ENCODE measurements around the gene NALCN. TPM values are rescaled to one million over a fixed set of nuclear protein-coding genes. Genes with fewer than 3 reads are reported as not detected.

Gene NALCN
- total RNA-seq, 1 experiment from 2014 or later = 0.52 TPM

GRCh38 chr13:101190976-101191375, 225.3 kb downstream of the NALCN start:
- H3K9me3 ChIP-seq (ENCODE audit: low read depth, low read length, poor library complexity, severe bottlenecking) = no peaks in the 10 kb centered on the region
- intact Hi-C loops (cut with micrococcal nuclease; ENCODE audit: unreplicated experiment) = no loop called here
- H3K27me3 ChIP-seq (replicated peaks; ENCODE audit: insufficient read depth, low read depth, low read length, poor library complexity) = no peaks in the 10 kb centered on the region
- H3K27ac ChIP-seq (ENCODE audit: low read depth, low read length, poor library complexity, severe bottlenecking) = no peak overlapping the region
- H3K36me3 ChIP-seq (ENCODE audit: insufficient read depth, low read length, poor library complexity, severe bottlenecking) = no peaks in the 10 kb centered on the region
- POLR2A ChIA-PET (ENCODE audit: low non-redundant PET) = no interaction called here
- no peak for TF ChIP-seq CTCF (conservative IDR thresholded peaks at IDR 0.05; ENCODE audit: low read depth, low read length)
- TF ChIP-seq EZH2 (IDR thresholded peaks at IDR 0.05; ENCODE audit: borderline replicate concordance, low read depth, low read length, poor library complexity, severe bottlenecking) = no peak
- CTCF ChIA-PET = no interaction called here
- H3K4me1 ChIP-seq (ENCODE audit: insufficient read depth, low read length, poor library complexity, severe bottlenecking) = no peaks in the 10 kb centered on the region
- DNase-seq (ENCODE audit: low spot score) = no peak
- H3K4me3 ChIP-seq (ENCODE audit: low read depth, low read length, poor library complexity, severe bottlenecking) = no peak overlapping the region
- no TSS peak for BruUV-seq (replicated peaks)

- H3K27me3 ChIP-seq (replicated peaks; ENCODE audit: insufficient read depth, low read depth, low read length, poor library complexity) = no peaks in the 10 kb centered on the region
- H3K36me3 ChIP-seq (ENCODE audit: insufficient read depth, low read length, poor library complexity, severe bottlenecking) = no peaks in the 10 kb centered on the region
- H3K4me1 ChIP-seq (ENCODE audit: insufficient read depth, low read length, poor library complexity, severe bottlenecking) = no peaks in the 10 kb centered on the region
- BruUV-seq (replicated peaks) = no TSS peak
- no peak overlapping the region for H3K27ac ChIP-seq (ENCODE audit: low read depth, low read length, poor library complexity, severe bottlenecking)
- DNase-seq (ENCODE audit: low spot score) = no peak
- no peak for TF ChIP-seq CTCF (conservative IDR thresholded peaks at IDR 0.05; ENCODE audit: low read depth, low read length)
- H3K9me3 ChIP-seq (ENCODE audit: low read depth, low read length, poor library complexity, severe bottlenecking) = no peaks in the 10 kb centered on the region
- ChIA-PET CTCF (no interaction called here), POLR2A (ENCODE audit: low non-redundant PET) (no interaction called here)
- no peak overlapping the region for H3K4me3 ChIP-seq (ENCODE audit: low read depth, low read length, poor library complexity, severe bottlenecking)
- intact Hi-C loops (cut with micrococcal nuclease; ENCODE audit: unreplicated experiment) = no loop called here
Measured at GRCh38 chr13:101190337-101190736, 226.0 kb downstream of the NALCN start.

- H3K27me3 ChIP-seq (replicated peaks; ENCODE audit: insufficient read depth, low read depth, low read length, poor library complexity) = no peaks in the 10 kb centered on the region
- H3K36me3 ChIP-seq (ENCODE audit: insufficient read depth, low read length, poor library complexity, severe bottlenecking) = no peaks in the 10 kb centered on the region
- POLR2A ChIA-PET (ENCODE audit: low non-redundant PET) = no interaction called here
- TF ChIP-seq EZH2 (IDR thresholded peaks at IDR 0.05; ENCODE audit: borderline replicate concordance, low read depth, low read length, poor library complexity, severe bottlenecking) = no peak
- TF ChIP-seq CTCF (conservative IDR thresholded peaks at IDR 0.05; ENCODE audit: low read depth, low read length) = no peak
- H3K4me1 ChIP-seq (ENCODE audit: insufficient read depth, low read length, poor library complexity, severe bottlenecking) = no peaks in the 10 kb centered on the region
- H3K4me3 ChIP-seq (ENCODE audit: low read depth, low read length, poor library complexity, severe bottlenecking) = no peak overlapping the region
- BruUV-seq (replicated peaks) = no TSS peak
- H3K27ac ChIP-seq (ENCODE audit: low read depth, low read length, poor library complexity, severe bottlenecking) = no peak overlapping the region
- DNase-seq (ENCODE audit: low spot score) = no peak
- no peaks in the 10 kb centered on the region for H3K9me3 ChIP-seq (ENCODE audit: low read depth, low read length, poor library complexity, severe bottlenecking)
- intact Hi-C loops (cut with micrococcal nuclease; ENCODE audit: unreplicated experiment) = no loop called here
- CTCF ChIA-PET = no interaction called here
Measured at GRCh38 chr13:101185606-101186005, 230.7 kb downstream of the NALCN start.
